SU-DHL-6 (cell line): ENCODE data around the gene ACTN1.

Experiments
- CTCF ChIP-seq: fragments of 200-600 bp; sonication (generic); IDR thresholded peaks from one replicate; pipeline ENCODE4 v1.5.1; 2017; ENCODE audit warnings: antibody characterized with exemption, mild to moderate bottlenecking, low read length, moderate library complexity; ENCODE audit not compliant: insufficient read depth, poor library complexity, severe bottlenecking
- EZH2phosphoT487 ChIP-seq: fragments of 200-600 bp; sonication (generic), shearing (Covaris generic); conservative IDR thresholded peaks from 2 replicates; pipeline ENCODE4 v1.6.1; 2018; ENCODE audit warnings: mild to moderate bottlenecking, antibody characterized with exemption, low read length, moderate library complexity, mixed read lengths

- TF ChIP-seq CTCF (no peak), EZH2phosphoT487 (no peak)
Measured at GRCh38 chr14:68961781-68962584, 17.1 kb downstream of the ACTN1 start.
